GM19023 (cell line): ENCODE results near the gene RALY.

Source experiments
- ATAC-seq: cut with Tn5 transposase; IDR thresholded peaks from one replicate; pipeline ENCODE4 v1.9.1; 2021; ENCODE audit warnings: mild to moderate bottlenecking, moderate library complexity; ENCODE audit not compliant: unreplicated experiment

Gene RALY

DNA sequence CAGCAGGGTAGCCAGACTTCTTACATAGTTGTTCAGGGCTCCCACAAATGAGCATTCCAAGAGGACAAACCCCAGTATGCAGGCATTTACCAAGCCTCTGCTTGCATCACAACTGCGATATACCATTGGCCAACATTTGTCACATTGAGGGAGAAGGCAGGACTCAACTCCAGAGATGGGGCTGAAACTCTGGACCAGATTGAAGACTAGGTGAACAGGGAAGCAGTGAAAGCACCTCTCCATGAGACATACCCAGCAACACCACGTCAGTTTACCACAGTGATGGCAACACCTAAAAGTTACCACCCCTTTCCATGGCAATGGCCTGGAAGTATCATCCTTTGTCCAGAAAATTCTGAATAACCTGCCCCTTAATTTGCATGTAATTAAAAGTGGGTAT lies 7.9 kb upstream of the RALY start:
- no peak for ATAC-seq

DNA sequence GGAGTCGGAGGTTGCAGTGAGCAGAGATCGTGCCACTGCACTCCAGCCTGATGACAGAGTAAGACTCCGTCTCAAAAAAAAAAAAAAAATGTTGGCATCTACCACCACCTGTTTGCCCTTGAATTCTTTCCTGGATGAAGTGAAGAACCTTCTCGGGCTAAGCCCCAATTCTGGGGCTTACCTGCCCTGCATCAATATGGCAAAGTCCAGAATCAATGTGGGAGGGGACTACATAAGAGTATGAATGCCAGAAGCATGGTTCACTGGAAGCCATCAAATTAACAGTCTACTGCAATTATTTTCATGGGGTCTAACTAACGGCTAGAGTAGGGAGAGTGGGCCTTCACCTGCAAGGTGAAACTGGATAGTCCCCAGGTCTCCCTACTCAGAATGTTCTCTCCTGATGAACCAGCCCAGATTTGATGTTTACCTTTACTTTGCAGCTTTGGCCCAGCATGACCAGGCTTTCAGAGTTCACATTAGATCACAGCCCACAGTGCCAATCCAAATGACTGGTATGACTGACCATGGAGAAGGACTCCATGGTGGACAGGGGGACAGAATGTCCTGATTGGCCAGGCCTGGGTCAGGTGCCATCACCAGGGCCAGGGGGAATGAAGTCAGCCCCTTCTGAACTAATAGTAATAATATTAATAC lies 7.0 kb upstream of the RALY start:
- no peak for ATAC-seq

DNA sequence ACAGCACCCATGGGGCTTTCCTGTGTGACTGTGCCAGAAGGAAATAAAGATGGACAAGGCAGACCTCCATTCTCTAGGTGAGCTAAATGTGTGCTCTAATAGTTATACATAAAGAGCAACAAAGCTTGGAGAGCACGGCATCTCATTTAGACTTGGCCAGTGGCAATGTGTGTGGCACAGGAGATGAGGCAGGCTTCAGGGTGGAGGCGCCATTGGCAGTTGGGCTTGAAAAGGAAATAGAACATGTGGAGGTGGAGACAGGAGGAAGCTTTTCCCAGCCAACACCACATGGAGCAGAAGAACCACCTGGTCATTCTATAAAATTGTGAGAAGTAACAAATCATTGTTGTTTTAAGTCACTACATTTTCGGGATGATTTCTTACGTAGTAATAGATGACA lies 3.6 kb upstream of the RALY start:
- no peak for ATAC-seq

DNA sequence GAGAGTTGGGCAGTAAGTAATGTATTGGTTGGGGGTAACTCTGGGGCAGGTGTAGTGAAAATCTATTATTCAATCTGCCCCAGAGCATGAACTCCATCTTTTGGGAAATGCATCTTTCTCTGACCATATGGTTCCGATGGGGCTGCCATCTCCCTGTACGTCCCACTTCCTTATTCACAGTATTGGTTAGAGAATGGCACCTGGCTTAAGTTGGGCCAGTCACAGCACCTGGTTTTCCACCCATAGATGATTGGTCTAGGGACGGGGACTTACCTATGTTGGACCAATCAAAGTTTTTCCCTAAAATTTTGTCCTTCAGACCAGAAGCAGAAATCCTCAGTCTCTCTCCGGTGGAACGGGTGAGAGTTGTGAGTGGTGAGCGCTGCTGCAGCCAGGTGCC lies 2.2 kb upstream of the RALY start:
- no peak for ATAC-seq

DNA sequence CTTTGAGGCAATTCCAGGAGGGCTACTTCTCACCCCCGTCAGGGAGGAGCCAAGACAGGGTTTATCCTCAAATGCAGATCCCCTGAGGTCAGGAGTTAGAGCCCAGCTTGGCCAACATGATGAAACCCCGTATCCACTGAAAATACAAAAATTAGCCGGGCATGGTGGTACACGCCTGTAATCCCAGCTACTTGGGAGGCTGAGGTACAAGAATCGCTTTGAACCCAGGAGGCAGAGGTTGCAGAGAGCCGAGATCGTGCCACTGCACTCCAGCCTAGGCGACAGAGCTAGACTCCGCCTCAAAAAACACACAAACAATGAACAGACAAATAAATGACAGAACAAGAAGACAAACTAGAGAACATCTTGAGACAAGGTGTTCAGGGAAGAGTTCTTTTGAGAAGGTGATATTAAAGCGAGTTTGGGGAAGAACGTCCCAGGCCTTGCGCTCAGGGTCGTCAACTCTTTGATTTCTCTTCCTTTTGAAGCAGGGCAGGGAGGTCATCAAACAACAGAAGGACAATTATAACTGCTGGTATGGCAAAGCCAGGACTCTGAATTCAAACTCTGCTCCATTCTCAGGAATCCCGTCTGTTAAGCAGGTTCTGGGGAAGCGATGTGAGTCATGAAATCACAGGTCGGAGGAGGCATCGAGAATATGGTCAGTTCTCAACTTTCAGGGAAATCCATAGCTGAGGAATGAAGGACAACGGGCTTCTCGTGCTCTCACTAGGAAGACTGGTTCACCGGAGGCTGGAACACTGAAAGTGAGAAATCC lies 1.4 kb upstream of the RALY start:
- no peak for ATAC-seq

DNA sequence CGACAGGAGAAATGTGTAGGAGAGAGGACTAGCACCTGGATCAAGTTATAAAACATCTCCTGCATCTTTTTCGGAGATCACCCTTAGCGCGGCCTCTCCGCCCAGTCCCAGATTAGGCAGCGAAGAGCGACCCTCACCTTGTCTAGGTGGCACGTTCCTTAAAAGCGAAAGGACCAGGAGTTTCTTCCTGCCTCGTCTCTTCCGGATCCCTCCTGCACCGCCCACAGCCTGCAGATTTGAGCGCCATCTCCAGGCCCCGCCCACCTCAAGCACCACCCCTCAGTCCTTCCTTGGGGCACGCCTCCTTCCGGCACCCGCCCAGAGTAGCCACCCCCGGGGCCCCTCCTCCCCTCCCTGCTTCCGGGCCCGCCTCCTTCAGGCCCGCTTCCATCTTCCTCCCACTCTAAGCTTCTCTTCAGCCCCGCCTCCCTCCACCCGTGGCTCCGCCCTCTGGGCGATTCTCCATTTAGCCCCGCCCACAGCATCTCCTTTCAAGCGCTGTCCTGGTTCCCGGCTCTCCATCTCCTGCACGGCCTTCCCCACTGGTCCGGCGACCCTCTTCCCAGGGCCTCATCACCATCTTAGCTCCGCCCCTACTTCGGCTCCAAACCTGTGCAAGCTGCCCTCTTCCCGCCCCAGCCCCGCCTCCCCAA lies 662 bp upstream of the RALY start:
- ATAC-seq, result peak; percentile 69

DNA sequence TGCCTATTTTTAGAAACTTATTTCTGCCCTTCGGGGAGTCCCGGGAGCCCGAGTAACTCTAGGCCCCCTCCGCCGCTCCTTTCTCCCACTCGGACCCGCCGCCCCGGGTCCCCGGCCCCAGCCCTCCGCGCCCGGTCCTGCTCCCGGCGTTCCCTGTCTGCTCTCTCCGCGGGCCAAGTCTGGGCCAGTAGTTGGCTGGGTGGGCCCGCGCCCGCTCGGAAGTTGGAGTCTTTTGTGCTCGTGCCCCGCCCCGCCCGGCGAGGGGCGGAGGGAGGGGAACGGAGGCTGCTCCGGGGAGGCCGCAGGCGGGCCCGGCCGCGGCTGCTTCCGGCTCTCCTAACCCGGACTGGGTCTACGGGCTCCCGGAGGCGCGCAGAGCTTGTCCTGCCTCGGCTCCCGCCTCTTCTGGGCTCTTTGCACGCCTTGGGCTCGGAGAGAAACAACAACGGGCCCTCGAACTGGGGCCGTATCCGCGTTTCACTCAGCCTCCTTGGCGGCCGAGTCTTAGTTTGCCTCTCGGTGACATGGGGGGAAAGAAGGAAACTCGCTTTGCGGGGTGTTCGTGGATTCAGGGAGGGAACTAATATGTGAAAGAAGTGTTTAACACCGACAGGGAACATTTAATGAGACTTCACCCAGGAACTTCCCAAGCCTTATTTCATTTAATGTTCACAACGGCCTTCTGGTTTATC lies 657 bp downstream of the RALY start:
- peak; percentile 28 for ATAC-seq

DNA sequence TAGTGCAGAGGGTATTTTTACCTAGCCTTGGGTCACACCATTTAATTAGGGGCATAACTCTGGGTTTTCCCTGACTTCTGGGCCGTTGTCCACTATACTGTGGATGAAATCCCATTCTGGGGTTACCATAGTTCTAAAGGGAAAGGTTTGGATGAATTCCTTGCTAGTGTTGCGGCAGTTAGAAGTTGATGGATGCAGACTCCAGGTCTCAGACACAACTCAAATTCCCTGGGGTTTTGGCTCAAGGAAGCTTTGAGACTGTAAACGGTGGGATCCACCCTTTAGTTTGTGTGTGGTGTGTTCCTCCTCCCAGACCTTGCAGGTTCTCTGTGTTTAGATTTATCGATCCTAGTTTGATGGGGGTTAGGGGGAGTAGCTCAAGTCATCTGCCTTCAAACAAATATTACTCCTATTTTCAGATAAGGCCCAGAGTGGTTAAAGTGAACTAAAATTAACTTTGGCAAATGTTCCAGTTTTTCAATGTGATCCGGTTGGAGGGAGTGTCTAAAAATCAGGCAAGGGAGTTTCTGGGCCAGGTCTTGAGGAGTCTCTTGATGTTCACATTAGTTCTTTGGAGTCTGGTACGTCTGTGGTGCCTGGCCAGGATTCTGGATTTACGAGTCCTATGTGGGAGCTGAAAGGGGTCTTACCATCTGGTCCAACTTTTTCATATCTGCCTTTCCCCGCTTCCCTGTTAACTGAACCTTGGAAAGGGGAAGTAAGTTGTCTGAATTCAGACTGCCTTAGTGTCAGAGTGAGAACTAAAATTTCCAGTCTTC lies 1.5 kb downstream of the RALY start:
- ATAC-seq, result no peak

DNA sequence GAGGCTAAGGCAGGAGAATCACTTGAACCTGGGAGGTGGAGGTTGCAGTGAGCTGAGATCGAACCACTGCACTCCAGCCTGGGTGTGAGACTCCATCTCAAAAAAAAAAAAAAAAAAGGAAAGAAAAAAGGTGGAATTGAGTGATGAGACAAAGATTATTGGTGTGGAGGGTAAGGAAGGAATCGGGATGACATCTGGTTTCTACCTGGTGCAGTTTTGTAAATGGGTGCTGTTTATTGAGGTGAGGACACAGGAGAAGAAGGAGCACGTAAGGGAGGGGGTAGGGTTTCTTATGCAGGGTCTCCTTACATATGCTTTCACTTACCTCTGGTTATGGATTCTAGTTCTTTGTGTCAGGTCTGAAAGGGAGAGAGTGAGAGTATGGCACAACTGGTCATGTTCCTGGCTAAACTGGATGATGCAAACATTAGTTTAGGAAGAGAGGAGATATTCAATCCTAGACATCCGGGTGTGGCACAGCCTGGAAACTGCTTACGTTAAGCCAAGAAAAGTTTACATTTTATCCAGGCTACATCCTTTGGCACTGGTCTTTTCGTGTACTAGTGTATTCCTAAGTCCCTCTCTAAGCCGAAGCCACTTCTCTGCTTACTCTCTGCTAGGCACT lies 5.4 kb downstream of the RALY start:
- no peak for ATAC-seq

DNA sequence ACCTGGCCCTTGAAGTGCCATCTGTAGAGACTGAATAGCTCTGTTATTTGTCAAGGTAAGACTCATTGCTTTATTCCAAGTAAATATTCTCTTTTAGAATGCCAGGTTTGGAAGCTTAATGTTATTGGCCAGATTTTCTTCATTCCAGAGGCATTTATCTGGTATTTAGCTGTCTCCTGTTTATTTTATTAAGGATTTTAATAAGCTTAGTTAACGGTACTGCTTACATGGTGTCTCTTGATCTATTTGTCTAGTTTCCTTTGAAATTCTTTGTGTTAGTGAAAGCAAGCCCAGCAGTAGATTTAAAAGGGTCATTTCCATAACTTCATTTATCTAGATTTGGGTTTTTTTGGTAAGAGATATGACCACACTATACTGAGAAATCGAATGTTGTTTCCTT lies 7.7 kb downstream of the RALY start:
- ATAC-seq, result no peak

DNA sequence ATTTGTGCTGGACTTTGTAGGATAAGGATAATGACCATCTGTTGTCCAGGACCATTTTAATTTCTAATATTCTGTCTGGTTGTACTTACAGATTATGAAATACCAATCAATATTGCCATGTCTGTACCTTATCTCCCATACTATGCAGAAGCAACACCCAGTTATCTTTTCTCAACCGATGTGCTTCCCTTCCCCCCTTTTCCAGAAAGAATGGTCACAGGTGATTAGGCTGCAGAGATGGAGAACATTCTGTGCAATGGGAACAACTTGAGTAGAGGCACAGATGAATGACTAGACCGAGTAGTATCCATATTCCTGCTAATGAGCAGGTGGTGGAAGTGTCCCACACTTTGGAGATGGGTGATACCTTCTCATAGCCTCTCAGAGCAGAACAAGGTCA lies 10.5 kb downstream of the RALY start:
- ATAC-seq, result no peak

DNA sequence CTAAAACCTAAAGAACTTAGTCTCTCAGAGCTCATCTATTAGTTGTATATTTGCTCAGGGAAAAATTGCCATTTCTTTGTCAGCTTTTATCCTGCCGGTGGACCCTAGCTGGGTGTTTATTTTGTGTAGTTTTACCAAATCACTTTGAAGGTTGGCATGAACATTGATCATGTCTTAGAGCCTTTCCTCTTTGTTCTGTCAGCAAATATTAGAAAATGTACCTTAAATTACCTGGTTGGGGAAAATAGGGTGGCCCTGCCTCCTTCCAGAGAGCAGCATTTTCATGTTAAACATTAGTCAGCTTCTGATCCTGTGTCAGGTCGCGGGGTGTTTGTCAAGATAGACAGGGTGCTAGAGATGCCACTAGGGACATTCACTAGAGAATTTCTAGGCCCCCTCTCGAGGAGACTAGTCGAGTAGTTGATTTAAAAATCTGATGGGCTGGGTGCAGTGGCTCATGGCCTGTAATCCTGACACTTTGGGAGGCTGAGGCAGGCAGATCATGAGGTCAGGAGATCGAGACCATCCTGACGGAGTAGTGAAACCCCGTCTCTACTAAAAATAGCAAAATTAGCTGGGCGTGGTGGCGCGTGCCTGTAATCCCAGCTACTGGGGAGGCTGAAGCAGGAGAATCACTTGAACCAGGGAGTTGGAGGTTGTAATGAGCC lies 11.2 kb downstream of the RALY start:
- no peak for ATAC-seq

DNA sequence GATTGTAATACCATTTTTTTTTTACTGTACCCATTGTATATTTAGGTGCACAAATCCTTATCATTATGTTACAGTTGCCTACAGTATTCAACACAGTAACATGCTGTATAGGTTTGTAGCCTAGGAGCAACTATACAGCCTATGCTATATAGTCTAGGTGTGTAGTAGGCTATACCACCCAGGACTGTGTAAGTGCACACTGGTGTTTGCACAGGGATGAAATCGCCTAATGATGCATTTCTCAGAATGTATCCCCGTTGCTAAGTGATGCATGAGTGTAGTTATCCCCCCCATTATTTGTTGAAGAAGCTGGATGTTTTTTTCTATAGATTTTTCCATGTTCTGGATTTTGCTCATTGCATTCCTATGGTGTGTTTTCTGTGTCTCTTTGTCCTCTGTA lies 12.9 kb downstream of the RALY start:
- no peak for ATAC-seq

DNA sequence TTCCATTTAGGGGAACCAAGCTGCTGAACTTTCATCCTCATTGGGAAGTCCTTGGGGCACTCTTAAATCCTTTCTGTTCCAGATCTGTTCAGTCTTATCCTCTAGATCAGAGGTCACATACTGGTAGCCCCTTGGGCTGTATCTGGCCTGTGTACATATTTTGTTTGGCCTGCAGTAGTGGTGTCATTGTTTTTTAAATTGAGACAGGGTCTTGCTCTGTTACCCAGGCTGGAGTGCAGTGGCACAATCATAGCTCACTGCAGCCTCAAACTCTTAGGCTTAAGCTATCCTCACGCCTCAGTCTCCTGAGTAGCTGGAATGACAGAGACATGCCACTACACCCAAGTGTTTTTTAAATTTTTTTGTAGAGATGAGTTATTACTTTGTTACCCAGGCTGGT lies 14.8 kb downstream of the RALY start:
- no peak for ATAC-seq

DNA sequence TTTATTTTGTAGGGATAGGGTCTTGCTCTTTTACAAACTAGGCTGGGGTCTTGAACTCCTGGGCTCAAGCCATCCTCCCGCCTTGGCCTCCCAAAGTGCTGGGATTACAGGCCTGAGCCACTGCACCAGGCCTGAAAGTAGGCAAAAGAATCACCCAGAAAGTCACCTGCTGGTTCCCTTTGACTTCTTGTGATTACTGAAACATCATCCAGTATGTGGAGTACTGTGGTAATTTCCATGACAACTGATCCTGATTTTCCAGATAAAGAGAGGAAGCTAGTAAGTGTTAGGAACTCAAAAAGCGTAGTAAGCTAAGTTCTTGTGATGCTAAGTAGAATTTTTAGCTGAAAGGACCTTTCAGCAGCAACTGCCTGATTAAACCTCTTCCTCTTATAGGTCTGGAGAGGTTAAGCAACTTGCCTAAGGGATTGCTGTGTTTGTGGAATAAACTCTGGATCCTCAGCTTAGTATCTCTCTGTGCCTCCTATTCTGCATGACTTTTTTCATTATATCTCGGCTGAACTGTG lies 16.8 kb downstream of the RALY start:
- ATAC-seq, result no peak

DNA sequence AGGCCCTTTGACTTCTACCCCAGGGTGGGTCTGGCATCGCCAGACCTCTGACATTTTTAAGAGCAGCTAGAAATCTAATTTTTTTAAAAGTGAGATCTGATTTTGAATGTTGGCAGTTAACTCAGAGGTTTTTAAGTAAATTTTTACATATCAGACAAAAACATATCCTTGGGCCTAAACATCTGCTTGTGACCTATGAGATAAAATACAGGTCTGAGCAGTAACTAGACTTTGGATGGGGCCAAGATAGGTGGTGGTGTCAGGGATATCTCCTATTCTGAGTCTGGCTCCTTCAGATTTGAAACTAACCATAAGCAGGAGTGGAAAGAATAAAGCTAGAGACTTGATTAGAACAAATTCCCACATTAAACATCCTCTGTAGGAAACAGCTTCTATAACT lies 17.6 kb downstream of the RALY start:
- ATAC-seq, result no peak

DNA sequence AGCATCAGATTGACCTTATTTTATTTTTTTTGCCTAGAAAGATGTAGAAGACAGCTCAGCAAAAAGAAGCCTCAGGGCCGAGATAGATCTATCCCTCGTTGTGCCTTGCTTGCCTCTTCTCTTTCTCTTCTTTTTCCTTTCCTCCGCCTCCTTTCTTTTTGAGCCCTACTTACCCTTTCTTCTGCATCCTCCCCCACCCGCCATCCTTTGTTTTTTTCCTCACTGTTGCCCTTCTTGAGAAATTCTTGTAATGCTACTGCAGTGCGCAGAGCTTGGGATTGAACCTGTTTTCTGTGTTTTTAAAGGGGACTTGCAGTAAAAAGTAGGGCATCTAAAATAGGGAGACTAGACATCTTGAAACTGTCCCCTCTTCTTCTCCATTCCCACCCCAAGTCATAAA lies 18.6 kb downstream of the RALY start:
- ATAC-seq, result no peak

DNA sequence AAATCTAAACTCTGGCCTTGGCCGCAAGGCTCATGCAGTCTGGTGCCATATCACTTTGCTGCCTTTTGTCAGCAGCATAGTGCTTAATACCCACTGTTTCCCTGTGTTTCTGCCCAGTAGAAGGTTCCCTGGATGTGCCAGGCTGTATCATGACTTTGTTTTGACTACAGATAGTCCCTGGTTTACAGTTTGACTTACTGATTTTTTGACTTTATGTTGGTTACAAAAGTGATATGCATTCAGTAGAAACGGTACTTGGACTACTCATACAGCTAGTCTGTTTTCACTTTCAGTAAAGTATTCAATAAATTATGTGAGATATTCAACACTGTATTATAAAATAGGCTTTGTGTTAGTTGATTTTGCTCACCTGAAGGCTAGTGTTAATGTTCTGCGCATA lies 19.0 kb downstream of the RALY start:
- no peak for ATAC-seq

DNA sequence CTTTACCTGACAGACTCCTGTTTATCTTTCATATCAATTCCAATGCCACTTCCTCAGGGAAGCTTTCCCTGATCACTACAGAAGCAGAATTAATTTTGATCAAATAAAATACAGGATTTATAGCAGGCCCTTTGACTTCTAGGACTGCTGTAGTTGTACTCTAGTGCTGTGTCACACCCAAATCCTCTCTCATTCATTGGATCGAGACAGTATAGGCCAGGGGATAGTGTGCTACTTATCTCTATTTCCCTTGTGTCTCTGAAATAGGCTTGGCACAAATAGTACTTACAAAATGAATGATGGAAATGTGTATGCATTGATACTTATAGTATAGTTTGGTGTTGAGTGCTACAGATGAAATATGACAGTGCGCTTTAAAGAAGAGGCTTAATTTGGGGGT lies 19.8 kb downstream of the RALY start:
- ATAC-seq, result no peak

DNA sequence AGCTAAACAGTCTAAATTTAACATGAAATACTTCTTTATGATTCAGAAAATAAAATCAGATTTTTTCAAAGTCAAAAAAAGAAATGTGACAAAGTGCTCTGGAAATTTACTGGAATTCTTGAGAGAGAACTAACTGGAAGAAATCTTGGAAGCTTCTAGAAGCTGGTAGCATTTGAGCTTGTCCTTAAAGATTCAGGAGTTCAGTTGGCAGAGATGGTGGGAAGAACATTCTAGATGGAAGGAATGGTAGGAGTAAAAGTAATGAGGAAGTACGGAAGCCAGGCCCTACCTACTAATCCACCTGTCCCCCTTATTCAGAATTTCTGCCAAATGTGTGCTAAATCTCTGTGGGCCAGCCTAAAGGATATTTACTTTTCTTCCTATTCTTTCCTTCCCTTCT lies 21.2 kb downstream of the RALY start:
- ATAC-seq, result no peak
